Activated naive CD4-positive, alpha-beta T cell treated with anti-CD3 and anti-CD28 coated beads, Interleukin-2, amount 10 ng/mL, durations not matched to agents 5 hours and 36 hours (primary cell): ENCODE measurements around the gene MLH3. TPM values are rescaled to one million over a fixed set of nuclear protein-coding genes. Genes with fewer than 3 reads are reported as not detected.

Experiments used
- total RNA-seq, 2 experiments: library from RNA; stranded (reverse); gene quantifications; one replicate each; pipeline ENCODE4 v1.2.3, GENCODE V29; 2021

MLH3 gene
- total RNA-seq = 10 to 100 TPM; 18.1 to 18.4 TPM

DNA sequence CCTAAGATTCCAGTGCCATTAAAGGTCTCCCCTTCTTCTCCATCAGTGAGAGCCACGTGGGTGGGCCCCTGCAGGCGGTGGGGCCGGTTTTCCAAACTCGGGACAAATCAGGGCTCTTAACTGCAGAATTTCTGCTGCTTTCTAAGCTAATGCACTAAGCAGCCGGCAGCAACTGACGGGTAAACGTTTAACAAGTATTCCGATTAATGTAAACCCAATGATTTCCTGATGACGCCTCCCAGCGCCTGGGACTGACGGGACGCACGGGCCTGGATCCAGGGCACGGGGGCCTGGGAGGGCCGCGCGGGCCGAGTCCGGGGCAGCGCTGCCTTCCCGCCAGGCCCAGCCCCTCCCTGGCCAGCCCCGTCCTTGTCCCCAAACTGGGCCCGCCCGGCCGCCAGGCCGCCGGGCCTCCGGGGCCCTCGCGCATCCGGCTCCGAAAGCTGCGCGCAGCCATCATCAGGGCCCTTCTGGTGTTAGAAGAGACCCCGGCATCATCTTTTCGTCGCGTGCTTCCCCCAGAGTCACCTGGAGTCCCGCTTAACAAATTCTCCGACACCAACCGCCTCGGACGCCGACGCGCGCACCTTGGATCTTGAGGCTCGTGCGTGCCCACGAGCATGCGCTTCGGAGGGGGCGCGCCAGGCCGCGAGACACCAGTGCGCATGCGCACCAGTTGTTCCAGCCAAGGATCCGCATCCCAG, at the start of gene MLH3:
Gene MLH3, minus strand, starts transcription at position 616 of the 704 bp plus-strand sequence. CDS start 1,812 bp downstream, outside the sequence.

DNA sequence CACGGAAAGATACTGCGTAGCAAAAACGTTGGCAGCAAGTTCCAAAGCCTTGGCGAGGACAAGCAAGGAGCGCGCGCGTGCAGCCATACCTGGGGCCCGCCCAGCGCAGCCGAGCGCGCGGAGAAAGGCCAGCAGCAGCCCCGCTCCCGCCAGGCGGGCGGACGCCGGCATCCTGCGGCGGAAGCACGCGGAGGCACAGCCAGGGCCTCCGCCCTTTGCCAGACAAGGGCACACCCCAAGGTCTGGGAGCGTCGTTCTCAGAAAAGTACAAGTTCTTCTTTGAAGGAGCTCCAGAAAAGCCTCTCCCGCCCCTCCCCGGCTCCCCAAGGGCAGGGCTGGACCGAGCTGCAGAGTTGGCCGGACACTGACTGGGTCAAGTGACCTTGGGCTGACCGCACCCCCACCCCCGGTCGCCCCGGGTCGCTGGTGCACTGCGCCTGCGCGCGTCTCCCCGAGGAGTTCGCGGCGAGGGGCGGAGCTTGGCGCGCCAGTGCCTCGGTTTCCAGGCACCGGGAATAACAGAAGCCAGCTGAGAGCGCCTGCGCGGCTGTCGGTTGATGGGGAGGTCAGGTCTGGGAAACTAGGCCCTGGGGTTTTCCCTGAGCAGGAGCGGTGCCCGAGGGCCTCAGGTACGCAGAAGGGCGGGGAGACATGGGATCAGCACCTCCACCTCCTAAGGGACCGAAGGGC, 18.0 kb upstream of the MLH3 start, which contains the start of gene ZC2HC1C:
Gene ZC2HC1C, plus strand, starts transcription at position 521 of the 690 bp plus-strand sequence. CDS start 933 bp downstream, outside the sequence.

DNA sequence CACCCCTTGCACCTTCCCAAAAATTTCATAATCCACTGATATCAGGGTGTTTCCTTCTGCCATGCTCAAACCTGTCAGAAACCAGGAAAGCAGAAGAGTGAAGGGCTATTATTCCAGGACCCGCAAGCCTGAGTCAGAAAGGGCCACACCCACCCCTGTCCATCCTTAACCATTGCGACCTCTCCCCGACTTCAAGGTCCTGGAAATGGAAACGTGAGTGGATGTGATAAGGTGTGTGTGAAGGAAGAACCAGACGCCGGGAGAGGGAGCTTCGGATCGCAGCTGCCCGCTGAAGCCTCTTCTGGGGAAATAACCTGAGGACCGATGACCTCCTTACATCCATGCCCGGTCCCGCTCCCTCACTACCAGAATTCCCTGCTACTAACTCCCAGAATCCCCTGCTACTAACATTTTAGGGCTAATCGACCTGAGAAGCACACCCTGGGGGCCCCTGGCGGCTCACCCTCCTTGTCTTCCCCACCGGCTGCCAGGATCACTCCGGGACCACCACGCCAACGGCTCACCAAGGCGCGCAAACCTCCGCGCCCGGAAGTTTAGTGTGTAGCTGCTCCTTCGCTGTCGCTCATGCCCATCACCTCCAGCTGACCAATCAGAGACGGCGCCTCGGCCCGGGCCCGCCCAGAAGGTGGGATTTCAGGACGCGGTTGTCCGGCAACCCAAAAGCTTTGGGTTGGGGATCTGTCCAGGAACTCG, 12.4 kb upstream of the MLH3 start, which contains the start of gene ACYP1:
Gene ACYP1, minus strand, starts transcription at position 534 of the 714 bp plus-strand sequence. Its CDS starts 471 bp downstream, at position 63.

DNA sequence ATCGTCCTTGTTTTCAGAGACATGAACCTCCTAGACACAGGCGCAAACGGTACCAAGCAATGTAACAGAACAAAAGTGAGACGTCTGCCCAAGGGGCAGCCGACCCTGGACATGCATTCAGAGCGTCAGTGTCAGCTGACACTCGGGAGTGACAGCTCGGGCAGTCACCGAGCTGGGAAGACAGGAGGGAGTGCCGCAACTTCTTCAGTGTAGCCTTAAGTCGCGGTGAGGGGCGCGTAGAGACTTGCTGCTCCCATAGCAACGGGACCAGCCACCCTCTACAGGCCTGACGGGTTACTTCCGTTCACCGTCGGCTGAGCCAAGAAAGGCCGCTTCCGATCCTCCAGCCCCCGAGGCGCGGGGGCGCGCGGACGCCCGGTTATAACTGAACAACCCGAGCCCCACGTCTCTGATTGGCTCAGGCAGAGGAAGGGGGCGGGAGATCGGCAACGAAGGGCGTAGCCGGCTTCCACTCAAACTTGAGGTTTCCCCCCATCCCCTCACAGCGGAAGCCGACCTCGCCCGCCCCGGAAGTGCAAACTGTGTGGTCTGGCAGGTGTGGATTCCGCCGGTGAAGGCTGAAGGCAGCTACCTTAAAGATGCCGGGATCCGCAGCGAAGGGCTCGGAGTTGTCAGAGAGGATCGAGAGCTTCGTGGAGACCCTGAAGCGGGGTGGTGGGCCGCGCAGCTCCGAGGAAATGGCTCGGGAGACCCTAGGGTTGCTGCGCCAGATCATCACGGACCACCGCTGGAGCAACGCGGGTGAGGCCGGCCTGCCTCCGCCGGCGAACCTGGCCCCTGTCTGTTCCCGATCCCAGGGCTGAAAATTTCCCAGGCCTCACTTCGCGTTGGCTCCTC, 48.6 kb downstream of the MLH3 start, which contains the start of gene EIF2B2:
Gene EIF2B2, plus strand, starts transcription at position 530 of the 858 bp plus-strand sequence. Its CDS starts 70 bp downstream, at position 600.

Other genes with a start within 250 kb of the MLH3 start
- not detected for gene PROX2, start 175.3 kb downstream of the MLH3 start, total RNA-seq
- 10 to 100 TPM; 97.8 to 99.2 TPM for gene DLST, start 169.6 kb downstream of the MLH3 start, total RNA-seq
- 1 to 10 TPM; 5.3 to 7.6 TPM for gene RPS6KL1, start 128.2 kb downstream of the MLH3 start, total RNA-seq
- under 1 TPM in 1 of 2 experiments, not detected in 1; 0.12 TPM for gene PGF, start 95.9 kb downstream of the MLH3 start, total RNA-seq
- 10 to 100 TPM; 44.2 to 45.5 TPM for gene EIF2B2, start 48.5 kb downstream of the MLH3 start, total RNA-seq
- gene ACYP1, start 12.6 kb upstream of the MLH3 start, total RNA-seq = 10 to 100 TPM; 40.8 to 43.0 TPM
- gene ZC2HC1C, start 18.2 kb upstream of the MLH3 start, total RNA-seq = 1 to 10 TPM; 1.1 to 1.2 TPM
- gene NEK9, start 75.6 kb upstream of the MLH3 start, total RNA-seq = 10 to 100 TPM; 77.8 to 83.2 TPM
- gene TMED10, start 125.1 kb upstream of the MLH3 start, total RNA-seq = 100 to 1,000 TPM; 178 to 186 TPM
- gene FOS, start 227.4 kb upstream of the MLH3 start, total RNA-seq = 10 to 100 TPM; 17.0 to 18.7 TPM